HG02588 (cell line): Measurements from ENCODE around the gene PARD3B.

Experiments used
- ATAC-seq: cut with Tn5 transposase; IDR thresholded peaks from one replicate; pipeline ENCODE4 v1.9.1; 2021; ENCODE audit warnings: mild to moderate bottlenecking, moderate library complexity; ENCODE audit not compliant: unreplicated experiment

PARD3B gene

DNA sequence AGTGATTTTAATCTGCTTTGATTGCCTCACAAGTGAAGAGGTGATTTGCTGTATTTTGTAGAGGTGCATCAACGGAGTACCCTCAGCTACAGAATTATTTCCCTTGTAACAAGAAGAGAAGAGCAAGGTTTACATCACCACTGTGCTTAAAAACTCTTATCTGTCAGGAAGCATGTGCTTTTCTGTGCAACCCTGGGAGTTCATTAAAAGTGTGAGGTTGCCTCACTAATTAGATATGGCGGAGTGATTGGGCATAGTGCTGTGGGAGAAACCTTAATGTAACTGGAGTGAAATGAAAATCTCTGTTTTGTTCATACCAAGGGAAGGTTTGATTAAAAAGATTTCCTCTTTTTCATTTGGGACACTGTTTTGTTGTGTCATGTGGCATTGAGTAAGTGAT is 544.7 kb downstream of the PARD3B start:
- ATAC-seq = no peak

DNA sequence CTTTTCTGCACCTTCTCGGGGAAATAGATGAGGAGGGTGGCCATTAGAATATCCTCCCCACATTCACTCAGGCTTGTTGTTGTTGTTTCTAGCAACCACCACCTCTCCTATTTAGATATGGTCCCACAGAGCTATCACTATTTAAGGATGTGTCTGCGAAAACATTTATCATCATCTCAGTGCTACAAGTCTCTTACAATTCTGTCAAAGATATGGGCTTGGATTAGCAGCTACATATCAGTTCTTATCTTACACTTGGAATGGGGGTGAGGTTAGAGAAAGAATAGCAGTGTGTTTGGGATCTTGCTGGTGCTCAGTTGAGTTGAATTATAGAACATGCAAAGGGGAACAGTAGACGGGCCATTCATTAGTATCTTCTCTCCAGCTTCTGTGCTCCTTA is 546.1 kb downstream of the PARD3B start:
- ATAC-seq = no peak

DNA sequence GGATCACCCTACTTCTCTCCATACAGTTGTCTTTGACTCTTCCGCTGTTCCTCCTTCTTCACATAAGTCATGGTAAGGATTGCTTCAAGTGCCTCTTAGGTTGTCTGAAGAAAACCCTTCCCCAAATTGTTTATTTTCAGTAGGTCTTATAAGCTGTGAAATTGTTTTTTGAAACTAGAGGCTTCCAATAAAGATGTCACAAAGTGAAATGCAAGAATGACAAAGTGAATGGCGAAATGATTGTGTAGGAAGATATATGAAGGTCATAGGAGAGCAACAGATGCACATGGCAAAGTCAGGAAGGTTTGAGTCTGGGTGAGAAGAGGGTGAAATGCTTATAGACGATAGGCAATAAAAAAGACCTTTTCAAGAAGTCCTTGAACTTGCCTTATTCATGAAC is 548.8 kb downstream of the PARD3B start:
- no peak for ATAC-seq

DNA sequence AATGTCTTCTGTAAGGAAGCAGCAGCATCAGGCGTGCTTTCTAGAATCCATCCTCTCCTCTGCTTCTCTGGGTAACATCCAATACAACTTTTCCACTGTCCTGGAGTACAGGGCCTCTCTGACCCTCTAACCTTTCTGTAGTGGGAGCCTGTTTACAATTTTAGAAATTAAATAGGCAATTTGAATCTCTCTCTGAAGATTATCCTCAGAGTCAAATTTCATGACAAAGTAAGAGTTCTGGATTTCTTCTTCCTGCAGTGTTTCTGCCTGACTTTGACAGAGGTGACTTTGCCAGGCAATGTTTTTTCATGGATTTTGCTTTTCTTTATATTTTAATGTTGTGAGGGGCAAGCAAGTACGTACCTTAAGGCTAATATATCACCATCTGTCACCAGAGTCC is 558.4 kb downstream of the PARD3B start:
- no peak for ATAC-seq

DNA sequence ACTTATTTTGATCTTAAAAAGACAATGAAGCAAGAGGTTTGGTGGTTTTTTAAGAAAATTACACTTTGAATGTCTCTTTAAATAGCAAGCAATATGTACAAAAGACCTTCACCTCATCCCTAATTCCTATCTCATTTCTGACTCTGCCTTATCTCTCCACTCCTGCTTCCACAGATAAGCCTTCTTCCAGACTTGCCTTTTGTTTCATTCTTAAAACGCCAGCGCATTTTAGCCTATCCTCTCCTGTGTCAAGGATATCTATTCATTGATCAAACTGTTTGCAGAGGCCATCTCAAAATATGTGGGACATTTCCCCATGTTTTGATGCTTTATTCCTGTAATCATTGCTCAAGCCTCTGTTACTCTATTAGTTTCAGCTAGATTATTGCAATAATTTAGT is 562.5 kb downstream of the PARD3B start:
- no peak for ATAC-seq

DNA sequence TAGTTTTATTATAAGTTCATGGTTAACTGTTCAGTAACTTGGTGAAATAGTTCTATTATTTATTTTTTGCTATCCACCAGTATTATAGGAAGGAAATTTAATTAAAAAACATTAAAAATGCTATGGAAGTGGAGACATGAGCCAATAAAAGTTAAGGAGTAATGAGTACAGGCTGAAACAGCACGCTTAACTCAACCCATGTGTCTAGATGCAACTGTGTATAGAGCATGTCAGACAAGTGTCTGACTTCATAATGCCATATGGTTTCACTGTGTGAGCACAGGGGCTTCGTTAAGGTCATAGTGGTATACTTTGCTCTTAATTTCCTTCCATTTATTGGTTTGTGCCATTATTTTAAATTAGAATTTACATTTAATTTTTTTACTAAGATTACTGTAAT is 570.2 kb downstream of the PARD3B start:
- ATAC-seq = no peak

DNA sequence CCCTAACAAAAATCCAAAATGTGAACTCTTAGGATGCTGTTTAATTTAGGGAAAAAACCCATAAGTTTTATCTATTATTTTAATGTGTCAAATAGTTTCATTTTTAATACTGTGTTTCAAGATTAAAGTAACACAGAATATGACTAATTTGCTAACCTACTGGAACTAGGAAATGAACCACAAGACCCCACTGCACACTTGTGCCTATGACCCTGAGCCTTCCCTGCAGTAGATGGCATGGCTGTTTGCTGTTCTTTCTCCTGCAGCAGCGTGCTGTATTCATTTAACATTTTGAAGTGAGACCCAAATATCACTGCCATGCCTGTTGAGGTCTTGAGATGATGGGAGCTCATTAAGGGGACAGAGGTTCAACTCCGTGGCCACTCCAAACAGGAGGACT is 571.9 kb downstream of the PARD3B start:
- ATAC-seq = no peak

DNA sequence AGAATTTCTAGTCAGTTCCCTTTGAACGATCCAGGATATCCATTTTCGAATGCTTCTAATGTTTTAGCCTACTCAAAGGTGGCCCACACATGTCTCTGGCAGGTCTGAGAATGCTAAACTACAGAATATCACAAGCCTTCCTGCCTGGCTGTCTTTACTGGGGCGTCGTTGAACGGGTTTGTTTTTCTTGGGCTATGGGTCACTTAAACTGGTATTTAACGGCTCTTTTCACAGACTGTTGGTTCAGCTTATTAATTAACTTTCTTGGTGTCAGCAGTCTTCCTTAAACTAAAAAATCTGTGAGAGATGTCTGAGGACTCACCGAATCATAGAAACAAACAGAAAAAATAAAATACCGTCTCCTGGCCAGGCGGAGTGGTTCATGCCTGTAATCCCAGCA is 573.9 kb downstream of the PARD3B start:
- no peak for ATAC-seq

DNA sequence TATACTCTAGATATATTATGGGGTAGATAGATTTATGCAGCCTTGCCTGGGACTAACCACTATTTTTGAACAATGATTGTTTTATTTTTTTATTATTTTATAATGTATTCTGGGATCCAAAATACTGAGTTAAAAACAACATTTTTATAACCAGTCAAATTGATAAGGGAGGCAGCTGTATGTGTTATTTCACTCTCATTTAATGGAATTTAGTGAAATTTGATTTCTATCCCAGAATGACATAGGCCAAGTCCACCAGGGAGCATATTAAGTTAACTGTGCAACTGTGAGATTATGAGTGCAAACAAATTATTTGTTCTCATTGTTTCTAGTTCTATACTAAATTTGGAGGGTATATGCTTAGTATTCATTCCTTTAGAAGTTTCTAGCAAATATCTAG is 583.5 kb downstream of the PARD3B start:
- no peak for ATAC-seq

DNA sequence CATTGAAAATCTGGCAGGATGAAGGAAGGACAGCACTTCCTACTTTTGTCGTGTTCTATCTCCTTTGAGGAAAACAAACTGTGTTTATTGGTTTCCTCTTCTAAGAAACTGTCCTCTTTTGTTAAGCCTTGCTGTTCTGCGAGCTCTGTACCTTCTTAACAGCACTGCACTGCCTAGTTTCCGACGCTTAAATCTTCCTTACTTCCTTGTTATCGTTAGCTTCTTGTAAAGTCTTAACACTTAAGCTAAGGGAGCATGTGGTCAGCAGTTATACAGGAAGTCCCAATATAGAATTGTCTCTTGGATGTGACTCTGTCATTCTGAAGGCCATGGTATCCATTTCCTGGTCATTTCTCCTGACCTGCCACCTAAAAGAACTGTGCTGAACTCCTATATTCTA is 584.3 kb downstream of the PARD3B start:
- no peak for ATAC-seq

DNA sequence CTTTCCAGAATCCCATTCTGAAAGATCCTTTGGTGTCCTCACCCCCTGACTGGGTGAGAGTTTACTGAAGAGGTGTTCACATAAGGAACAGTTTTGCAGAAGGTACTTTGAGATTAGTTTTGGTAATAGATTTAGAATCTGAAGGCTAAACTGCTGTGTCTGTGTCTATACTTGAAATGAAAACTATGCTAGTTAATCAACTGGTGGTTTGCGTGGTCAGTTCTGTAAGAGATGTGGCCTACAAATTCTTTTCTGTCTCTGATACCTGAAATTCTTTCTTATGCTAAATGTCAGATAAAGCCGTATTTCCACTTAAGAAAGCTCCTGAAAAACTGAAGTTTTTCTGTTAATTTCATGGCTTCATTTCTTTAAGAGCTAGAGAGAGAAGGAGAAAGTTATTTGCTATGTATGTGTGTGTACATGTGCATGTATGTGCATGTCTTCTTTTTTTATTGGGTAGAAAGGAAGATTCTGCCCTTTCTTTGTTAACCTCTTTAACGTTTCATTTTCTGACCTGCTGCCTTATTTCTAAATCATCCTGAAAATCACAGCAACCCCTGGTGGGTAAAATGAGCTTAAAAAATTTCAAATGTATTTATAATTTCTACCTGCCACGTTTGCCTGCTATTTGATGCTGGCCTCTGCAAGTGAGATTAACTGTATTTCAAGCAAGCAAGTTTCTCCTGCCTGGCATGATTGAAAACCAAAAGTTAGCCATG is 585.0 kb downstream of the PARD3B start:
- ATAC-seq = no peak

DNA sequence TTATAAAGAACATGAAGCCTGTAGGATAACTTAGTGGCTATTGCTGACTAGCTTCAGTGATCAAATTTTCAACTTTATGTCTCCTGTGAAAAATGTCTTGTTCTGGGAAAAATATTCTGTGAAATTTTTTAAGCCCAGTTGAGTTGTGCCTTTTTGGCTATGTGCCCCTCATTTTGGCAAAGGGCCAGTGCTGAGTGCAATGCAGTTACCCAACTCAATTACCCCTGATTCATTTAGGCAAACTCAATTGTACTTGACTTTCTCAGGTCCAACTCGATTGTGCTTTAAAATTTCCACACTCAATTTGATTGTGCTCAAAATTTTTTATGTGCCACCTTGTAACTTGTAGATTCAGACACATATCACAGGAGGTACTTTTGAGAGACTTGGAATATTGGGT is 588.3 kb downstream of the PARD3B start:
- no peak for ATAC-seq

DNA sequence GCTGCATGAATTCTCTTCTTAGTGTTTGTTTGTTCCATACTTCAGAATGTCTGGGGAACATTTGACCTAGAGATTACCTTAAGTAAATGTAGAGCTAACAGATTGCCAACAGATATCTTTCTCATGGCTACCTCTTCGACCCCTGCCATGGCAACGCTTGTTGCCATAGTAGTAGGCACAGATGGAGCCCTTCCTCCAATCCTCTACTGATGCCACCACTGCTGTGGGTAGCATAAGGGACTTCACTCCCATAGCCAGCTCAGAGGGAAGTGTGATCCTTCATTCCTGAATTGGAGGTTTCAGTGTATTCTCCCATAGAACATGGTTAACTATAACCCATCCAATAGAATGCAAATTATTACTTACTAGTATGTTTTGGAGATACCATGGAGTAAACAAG is 593.5 kb downstream of the PARD3B start:
- no peak for ATAC-seq

DNA sequence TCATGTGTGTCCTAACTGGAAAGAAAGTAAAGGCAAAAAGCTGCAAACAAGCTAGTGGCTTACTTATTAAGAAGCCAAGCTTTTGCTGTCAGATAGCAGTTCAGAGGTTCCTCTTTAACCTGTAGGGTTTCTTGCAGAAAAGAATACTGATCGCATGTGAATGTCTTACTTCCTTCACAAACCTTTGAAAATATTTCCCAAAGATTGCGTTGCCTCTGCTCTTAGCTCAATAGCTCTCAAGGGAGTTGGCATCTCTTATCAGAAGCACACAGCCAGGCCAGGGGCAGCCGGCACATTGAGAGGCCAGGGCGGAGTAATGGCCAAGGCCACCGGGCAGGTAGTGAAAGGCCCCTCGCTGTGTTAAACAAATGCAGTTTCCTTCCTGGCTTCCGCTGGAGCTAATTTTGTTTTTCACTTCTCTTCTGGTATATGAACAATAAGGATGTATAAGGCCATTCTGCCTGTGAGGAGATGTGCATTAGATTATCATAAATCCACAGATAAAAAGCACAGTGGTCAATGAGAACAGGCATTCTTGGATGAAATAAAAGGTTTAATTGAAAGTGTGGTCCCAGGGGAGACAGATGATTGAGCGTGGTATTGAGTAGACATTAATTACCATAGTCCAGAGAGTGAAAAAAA is 594.7 kb downstream of the PARD3B start:
- ATAC-seq = no peak

DNA sequence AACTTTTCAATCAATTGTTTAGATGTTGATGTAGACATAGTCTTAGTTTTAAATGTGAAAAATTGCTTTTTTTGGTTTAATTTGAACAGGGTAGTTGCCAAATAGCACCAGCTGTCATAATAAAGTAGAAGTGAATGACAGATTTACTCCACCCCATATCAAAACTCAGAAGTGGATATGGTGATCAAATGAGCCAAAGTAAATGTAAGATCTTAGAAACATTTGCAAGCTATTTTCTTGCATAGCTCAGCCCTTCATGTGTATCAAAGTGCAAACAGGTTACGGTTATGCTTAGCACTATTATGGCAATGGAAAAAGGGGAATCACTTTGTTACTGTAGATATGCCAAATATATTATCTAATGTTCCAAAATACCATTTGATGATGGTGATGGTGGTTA is 596.1 kb downstream of the PARD3B start:
- ATAC-seq = no peak

DNA sequence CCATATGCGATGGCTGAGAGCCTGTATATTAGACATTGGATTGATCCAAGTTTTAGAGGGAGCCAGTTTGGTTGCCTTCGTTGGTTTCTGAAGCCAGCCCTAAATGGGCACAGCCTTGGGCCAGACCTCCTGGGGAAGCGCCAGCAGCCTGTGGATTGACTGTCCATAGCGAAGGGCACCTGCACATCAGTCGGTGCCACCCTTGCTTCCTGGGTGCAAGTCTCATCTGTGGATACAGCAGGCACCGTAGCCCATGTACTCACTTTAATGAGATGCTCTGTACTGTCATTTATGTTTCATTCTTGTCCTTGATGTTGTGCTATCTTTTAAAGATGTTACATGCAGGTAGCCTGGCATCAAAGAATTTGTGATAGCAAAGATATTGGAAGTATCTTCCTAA is 600.6 kb downstream of the PARD3B start:
- no peak for ATAC-seq

DNA sequence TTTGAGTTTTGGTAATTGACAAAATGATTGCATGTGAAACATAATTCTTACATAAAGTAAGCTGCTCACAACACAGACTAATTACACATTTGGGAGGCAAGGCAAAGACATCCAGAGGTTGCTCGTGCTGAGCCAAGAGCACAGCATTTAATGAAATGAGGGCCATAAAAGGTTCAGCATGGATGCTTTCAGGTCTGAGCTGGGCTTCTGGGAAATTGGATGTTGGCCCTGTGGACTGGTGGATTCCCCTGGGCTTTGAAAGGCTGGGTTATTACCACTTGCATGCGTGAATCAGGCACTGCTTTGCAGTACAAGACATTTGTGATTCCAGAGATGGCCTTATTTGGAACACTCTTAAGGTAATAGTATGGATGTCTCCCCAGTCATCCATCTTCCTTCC is 603.5 kb downstream of the PARD3B start:
- no peak for ATAC-seq

DNA sequence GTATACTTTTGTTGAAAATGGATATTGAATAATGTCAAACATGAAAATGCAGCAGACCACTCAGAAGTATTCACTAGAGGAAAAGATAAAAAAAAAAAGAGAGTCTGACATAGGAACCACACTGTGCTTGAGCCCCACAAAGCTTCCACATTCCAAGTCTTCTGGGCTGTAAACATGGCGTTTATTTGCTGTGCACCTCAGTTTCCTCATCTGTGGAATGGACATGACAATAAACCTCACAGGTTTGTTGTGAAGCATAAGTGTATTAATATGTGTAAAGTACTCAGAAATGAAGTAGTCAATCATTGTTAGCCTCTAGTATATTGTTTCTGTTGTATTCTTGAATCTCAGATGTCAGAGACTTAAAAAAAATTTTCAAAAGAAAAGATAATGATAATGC is 611.2 kb downstream of the PARD3B start:
- ATAC-seq = no peak

DNA sequence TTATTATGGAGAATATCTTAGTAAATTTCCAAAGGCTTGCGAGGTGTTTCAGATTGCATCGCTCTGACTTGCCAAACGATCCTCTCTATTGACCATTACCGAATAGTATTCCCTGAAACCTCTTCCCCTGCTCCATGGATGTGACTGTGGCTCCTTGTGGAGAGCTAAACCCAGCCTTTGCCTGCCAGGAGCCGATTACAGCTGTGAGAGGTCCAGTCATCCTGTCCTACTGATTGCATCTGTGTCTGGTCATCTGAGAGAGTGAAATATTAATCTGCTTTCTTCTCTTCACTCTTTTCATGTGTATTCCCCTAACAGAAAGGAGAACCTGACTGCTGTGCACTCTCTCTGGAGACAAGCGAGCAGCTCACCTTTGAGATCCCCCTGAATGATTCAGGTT is 613.1 kb downstream of the PARD3B start:
- no peak for ATAC-seq

DNA sequence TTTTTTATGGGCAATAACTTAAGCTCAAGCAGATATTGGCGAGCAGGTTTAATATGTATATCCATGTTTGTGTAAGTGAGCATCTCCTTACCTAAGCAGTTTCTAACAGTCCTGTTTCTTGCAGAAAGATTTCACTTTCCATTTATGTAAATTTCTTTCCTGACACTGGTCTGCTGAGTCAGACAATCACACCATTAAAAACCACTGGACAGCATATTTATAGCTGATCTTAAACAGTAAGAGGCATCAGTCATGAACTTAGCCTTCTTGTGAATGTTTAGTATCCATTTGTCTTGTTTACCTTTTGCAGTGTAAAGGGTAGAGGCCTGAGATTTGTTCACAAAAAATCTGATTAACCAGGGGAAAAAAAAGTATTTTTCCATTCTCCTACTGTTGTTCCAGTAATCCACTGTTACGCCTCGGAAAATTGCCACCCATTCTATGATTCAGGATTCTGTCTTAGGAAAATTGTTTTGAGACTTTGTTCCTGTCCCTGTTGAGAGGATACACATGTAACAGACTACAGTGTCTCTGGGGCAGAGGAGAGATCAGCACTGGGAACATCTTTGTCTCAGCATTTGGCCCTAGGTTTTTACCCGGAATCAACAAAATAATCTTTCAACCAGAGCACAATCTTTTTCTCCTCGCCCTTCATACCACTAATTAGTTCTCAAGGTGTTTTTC is 616.0 kb downstream of the PARD3B start:
- no peak for ATAC-seq

DNA sequence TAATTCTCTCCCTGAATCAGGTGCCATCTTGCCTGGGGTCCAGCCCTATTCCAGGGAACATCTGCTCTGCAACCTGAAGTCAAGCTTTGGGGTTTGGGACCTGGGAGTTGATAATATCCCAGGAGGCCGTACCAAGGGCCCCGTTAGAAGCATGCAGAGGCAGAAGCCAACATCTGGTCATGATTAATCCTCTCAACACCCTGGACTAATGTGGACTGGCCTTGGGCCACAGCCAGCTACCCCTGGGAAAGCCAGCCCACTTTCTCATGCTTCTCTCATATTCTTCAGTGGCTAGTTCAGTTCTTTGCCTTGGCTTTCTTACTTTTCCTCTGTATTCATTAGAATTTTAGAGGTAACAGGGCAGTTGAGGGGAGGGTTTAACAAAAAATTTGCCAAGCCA is 621.5 kb downstream of the PARD3B start:
- no peak for ATAC-seq

DNA sequence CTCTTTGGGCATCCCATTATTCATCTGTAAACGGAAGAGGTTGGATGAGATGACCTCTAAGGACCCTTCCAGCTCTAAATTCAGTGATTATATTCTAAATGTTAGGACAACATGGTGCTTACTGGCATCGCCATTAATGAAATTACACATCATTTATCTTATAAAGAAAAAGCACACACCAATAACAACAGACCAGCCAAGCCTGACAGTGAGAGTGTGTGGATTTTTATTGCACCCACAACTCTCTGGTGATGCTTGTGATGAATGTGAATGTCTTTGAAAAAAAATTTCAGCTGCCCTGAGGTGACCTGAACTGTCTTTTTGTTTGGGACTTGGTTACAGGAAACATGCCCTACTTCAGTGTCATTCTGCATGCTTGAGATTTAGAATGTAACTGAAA is 623.7 kb downstream of the PARD3B start:
- no peak for ATAC-seq
